GM12878 (cell line): ENCODE measurements around the gene DTNA. TPM values are rescaled to one million over a fixed set of nuclear protein-coding genes. Genes with fewer than 3 reads are reported as not detected.
"Not testable (repeated sequence)": the region's sequence is repeated elsewhere in the genome, so short reads cannot be mapped to it uniquely, and the experiment has no call there.

Source experiments
- ATAC-seq: fragments of 200-7000 bp; cut with Tn5 transposase; 3 replicates; pipeline ENCODE4 v1.9.1; 2020; ENCODE audit warnings: mild to moderate bottlenecking, moderate library complexity
- BruUV-seq: library from RNA; stranded (reverse); fragments of 400-500 nt; replicated peaks from 2 replicates; lab custom pipeline; 2021; lab: Mats Ljungman, UMichigan
- CTCF ChIA-PET: fragments of 300-600 bp; sonication (Branson Sonifier 250); formaldehyde crosslinking; extraction: SDS; loops from one replicate; lab custom pipeline; 2021; ENCODE audit warnings: inconsistent platforms; lab: Yijun Ruan, JAX
- POLR2A ChIA-PET: fragments of 350-600 bp; formaldehyde crosslinking; extraction: SDS; loops from one replicate; lab custom pipeline; 2021; ENCODE audit warnings: inconsistent platforms; lab: Charles Lee
- RAD21 ChIA-PET: fragments of 300-600 bp; sonication (Branson Sonifier 250); formaldehyde crosslinking; loops from one replicate; lab custom pipeline; 2023; ENCODE audit warnings: antibody characterized with exemption; ENCODE audit not compliant: unreplicated experiment; lab: Charles Lee
- SMC1A ChIA-PET: fragments of 300-600 bp; sonication (Branson Sonifier 250); formaldehyde crosslinking; loops from one replicate; lab custom pipeline; 2023; ENCODE audit not compliant: unreplicated experiment, uncharacterized antibody; lab: Charles Lee
- DNase-seq: peaks from one replicate; pipeline ENCODE4 v3.0.0-alpha.2; 2011; ENCODE audit warnings: low read depth, low spot score
- FAIRE-seq: peaks from 3 replicates; lab custom pipeline; 2011; peaks lifted over from hg19 to GRCh38; lab: Jason Lieb, UNC
- H2AFZ ChIP-seq: 2 replicates; pipeline ENCODE4 v1.6.0; 2011; ENCODE audit warnings: low read depth, low read length, control low read depth; ENCODE audit not compliant: control insufficient read depth
- H3K27ac ChIP-seq: 2 replicates; pipeline ENCODE4 v1.5.1; 2011; ENCODE audit warnings: control low read depth; ENCODE audit not compliant: control insufficient read depth, insufficient read depth
- H3K27me3 ChIP-seq, 2 experiments: replicated peaks in 1 of 2; 2 replicates each; pipeline versions ENCODE4 v1.6.0 to v1.6.1; 2011; ENCODE audit warnings: low read length in 1 of 2; ENCODE audit not compliant: control insufficient read depth in 2 of 2, insufficient read depth in 2 of 2
- H3K36me3 ChIP-seq, 2 experiments: 2 replicates each; pipeline ENCODE4 v1.5.1; 2011; ENCODE audit warnings: low read length in 1 of 2; ENCODE audit not compliant: control insufficient read depth in 2 of 2, insufficient read depth in 2 of 2
- H3K4me1 ChIP-seq: 2 replicates; pipeline ENCODE4 v1.6.1; 2011; ENCODE audit warnings: mild to moderate bottlenecking, low read length, moderate library complexity, mixed read lengths; ENCODE audit not compliant: control insufficient read depth, insufficient read depth
- H3K4me2 ChIP-seq: 2 replicates; pipeline ENCODE4 v1.6.0; 2011; ENCODE audit warnings: control low read depth; ENCODE audit not compliant: control insufficient read depth, insufficient read depth
- H3K4me3 ChIP-seq: fragments of 200-600 bp; sonication (generic); 2 replicates; pipeline ENCODE4 v1.5.1; 2016
- H3K79me2 ChIP-seq: 2 replicates; pipeline ENCODE4 v1.6.0; 2011; ENCODE audit warnings: low read length; ENCODE audit not compliant: control insufficient read depth, insufficient read depth
- H3K9ac ChIP-seq: 2 replicates; pipeline ENCODE4 v1.8.0; 2011; ENCODE audit warnings: low read length, control low read depth, mixed read lengths; ENCODE audit not compliant: control insufficient read depth, insufficient read depth
- H3K9me3 ChIP-seq: replicated peaks from 3 replicates; pipeline ENCODE4 v1.5.1; 2011; ENCODE audit warnings: mild to moderate bottlenecking, low read length; ENCODE audit not compliant: control insufficient read depth, insufficient read depth
- H4K20me1 ChIP-seq: 2 replicates; pipeline ENCODE4 v1.6.0; 2011; ENCODE audit not compliant: control insufficient read depth, insufficient read depth
- BHLHE40 ChIP-seq, 2 experiments: fragments of 450-650 bp in 1 of 2; IDR thresholded peaks; 2 replicates each; pipeline ENCODE4 v1.6.1; 2011 to 2017; ENCODE audit warnings: low read depth in 2 of 2, borderline replicate concordance in 1 of 2, improper control_type of control experiment in 1 of 2, low read length in 1 of 2, mild to moderate bottlenecking in 1 of 2
- BRCA1 ChIP-seq: IDR thresholded peaks from 2 replicates; pipeline ENCODE4 v1.6.1; 2011; ENCODE audit warnings: low read depth, low read length, improper control_type of control experiment
- CTCF ChIP-seq, 3 experiments: IDR thresholded peaks in 2 of 3; conservative IDR thresholded peaks in 1 of 3; 2 replicates each; pipeline ENCODE4 v1.5.1; 2011; ENCODE audit warnings: low read depth in 3 of 3, low read length in 3 of 3, mild to moderate bottlenecking in 3 of 3, control low read depth in 2 of 3, moderate library complexity in 2 of 3, inconsistent platforms in 1 of 3, mixed read lengths in 1 of 3; ENCODE audit not compliant: control insufficient read depth in 2 of 3, insufficient read depth in 1 of 3; ENCODE audit errors: extremely low read depth in 1 of 3
- NR2C1 ChIP-seq: fragments of 450-650 bp; IDR thresholded peaks from 2 replicates; pipeline ENCODE4 v1.6.1; 2017; ENCODE audit warnings: antibody characterized with exemption, mild to moderate bottlenecking, moderate library complexity
- RAD21 ChIP-seq: IDR thresholded peaks from 2 replicates; pipeline ENCODE4 v1.6.1; 2011; ENCODE audit warnings: mild to moderate bottlenecking, low read depth, low read length, moderate library complexity; ENCODE audit not compliant: insufficient read depth
- SIN3A ChIP-seq: IDR thresholded peaks from 2 replicates; pipeline ENCODE4 v1.6.1; 2012; ENCODE audit warnings: low read depth, low read length, improper control_type of control experiment
- SMC3 ChIP-seq: IDR thresholded peaks from 2 replicates; pipeline ENCODE4 v1.6.1; 2011; ENCODE audit warnings: low read length, improper control_type of control experiment, borderline replicate concordance
- TARDBP ChIP-seq: IDR thresholded peaks from 2 replicates; pipeline ENCODE4 v1.6.1; 2016; ENCODE audit warnings: borderline replicate concordance
- ZBED1 ChIP-seq: IDR thresholded peaks from 2 replicates; pipeline ENCODE4 v1.6.1; 2016; ENCODE audit warnings: borderline replicate concordance
- WGBS: methylation state at CpG from one replicate; pipeline ENCODE4 v1.1.6; 2016; ENCODE audit warnings: low lambda C conversion rate; ENCODE audit not compliant: insufficient replicate concordance, insufficient coverage; ENCODE audit errors: missing lambda C conversion rate; 5-methylcytosine and 5-hydroxymethylcytosine counted together
- in situ Hi-C: fragments of 300-500 bp; cut with MboI; formaldehyde crosslinking; loops from 9 replicates; pipeline ENCODE4 v1.14.3; 2018; ENCODE audit warnings: mixed read lengths
- intact Hi-C: fragments of 100-400 bp; cut with micrococcal nuclease; formaldehyde crosslinking; loops from one replicate; pipeline ENCODE4 v1.14.2; 2022; ENCODE audit not compliant: unreplicated experiment
- polyA plus RNA-seq, 11 experiments: library from polyadenylated mRNA; depleted of rRNA in 4 of 11; unstranded in 6 of 11; stranded (reverse) in 5 of 11; fragments of >200 nt; fragmentation: Nextera tagmentation in 4 of 11; fragmentation: Illumina TruSeq in 1 of 11; extraction: Ambion mirVana in 4 of 11; extraction: Trizol in 1 of 11; gene quantifications; 1 replicate in 1 of 11; 2 replicates in 10 of 11; pipeline versions ENCODE4 v1.2.1 to v1.2.3, GENCODE V29; 2011 to 2016; ENCODE audit warnings: inconsistent platforms in 2 of 11, missing spikeins in 2 of 11, low read depth in 1 of 11
- total RNA-seq, 4 experiments: library from RNA; depleted of rRNA in 3 of 4; stranded (reverse); fragments of >200 nt in 3 of 4; fragmentation: Illumina TruSeq in 1 of 4; extraction: Trizol in 1 of 4; gene quantifications; 2 replicates each; pipeline versions ENCODE4 v1.2.1 to v1.2.3, GENCODE V29; 2013 to 2021

The DTNA gene
- total and polyA plus RNA-seq, 10 of the 15 experiments (the other 5 are each of a cell fraction or from before 2014, with no cell fraction given): 0.26 to 8.6 (median 0.53) TPM

- TF ChIP-seq CTCF (IDR thresholded peaks at IDR 0.05 in 2 of 3, conservative IDR thresholded peaks at IDR 0.05 in 1 of 3; ENCODE audit: control insufficient read depth in 2 of 3, extremely low read depth in 1 of 3, insufficient read depth in 1 of 3, low read depth in 3 of 3, low read length in 3 of 3) (peak; percentile 69 to 76 (median 75)), ZBED1 (no peak), SIN3A (no peak), BRCA1 (no peak), SMC3 (peak; percentile 62; the same call in 1 of the 2 replicates), TARDBP (no peak), RAD21 (peak; percentile 56)
Measured at GRCh38 chr18:34661464-34662087, 48.5 kb upstream of the DTNA start (continued).

- Histone ChIP-seq H3K9me3 (no peaks in the 10 kb centered on the region), H3K36me3 (no peaks in the 10 kb centered on the region), H3K79me2 (no peaks in the 10 kb centered on the region), H3K27me3 (no peaks in the 10 kb centered on the region), H3K27ac (no peak overlapping the region), H3K4me2 (no peak overlapping the region), H3K4me3 (no peak overlapping the region)
- RAD21 ChIA-PET: interaction anchor here (1.0 to 2.3 kb wide), 2 partner anchors 16 to 21 kb away, joined by 3 to 9 read pairs; no protein-coding TSS in a partner anchor
- POLR2A ChIA-PET: interaction anchor here (1.1 to 1.2 kb wide), 2 partner anchors 16 to 23 kb away, joined by 3 read pairs; no protein-coding TSS in a partner anchor
- no peak for ATAC-seq
- DNase-seq: no peak
- SMC1A ChIA-PET: interaction anchor here (1.1 to 8.1 kb wide), 2 partner anchors 15 to 16 kb away, joined by 4 to 61 read pairs; no protein-coding TSS in a partner anchor
- FAIRE-seq: no peak
- intact Hi-C loops: no loop called here
- CTCF ChIA-PET: interaction anchor here (0.8 to 12.8 kb wide), 2 partner anchors 15 to 16 kb away, joined by 3 to 91 read pairs; no protein-coding TSS in a partner anchor
- TF ChIP-seq BHLHE40 (IDR thresholded peaks at IDR 0.05; ENCODE audit: borderline replicate concordance in 1 of 2, low read depth in 2 of 2, low read length in 1 of 2): no peak
- no peak for TF ChIP-seq NR2C1
- TF ChIP-seq, all 136 proteins: peak for 0
- Histone ChIP-seq H3K9ac (no peak overlapping the region), H4K20me1 (no peaks in the 10 kb centered on the region), H3K4me1 (no peaks in the 10 kb centered on the region), H2AFZ (no peak overlapping the region)
- in situ Hi-C loops: no loop called here
- BruUV-seq: no TSS peak
- 2% methylated on average over 3 of the region's 3 CpGs for WGBS
Measured at GRCh38 chr18:34676816-34677574, 33.1 kb upstream of the DTNA start.

GRCh38 chr18:34689750-34690149 lies 20.3 kb upstream of the DTNA start:
- H3K4me3 ChIP-seq, RAD21 ChIA-PET, in situ Hi-C loops, FAIRE-seq, ATAC-seq, H3K9ac ChIP-seq, H3K36me3 ChIP-seq, intact Hi-C loops, H3K4me2 ChIP-seq, H3K79me2 ChIP-seq, H2AFZ ChIP-seq, SMC1A ChIA-PET, CTCF ChIA-PET, H3K9me3 ChIP-seq, H3K4me1 ChIP-seq, POLR2A ChIA-PET, BruUV-seq, H3K27ac ChIP-seq, DNase-seq, H4K20me1 ChIP-seq, H3K27me3 ChIP-seq: not testable (repeated sequence)
- WGBS: 0% methylated on average over 3 of the region's 3 CpGs
